ENCODE measurements around the gene LUZP2. TPM values are rescaled to one million over a fixed set of nuclear protein-coding genes. Genes with fewer than 3 reads are reported as not detected.

The LUZP2 gene
- total RNA-seq, 1 experiment from 2014 or later = 0.20 TPM

GRCh38 chr11:25052844-25053243, 556.0 kb downstream of the LUZP2 start:
- DNase-seq (ENCODE audit: extremely low read depth, low read depth) = no peak

GRCh38 chr11:25057861-25058260, 561.0 kb downstream of the LUZP2 start:
- no peak for DNase-seq (ENCODE audit: extremely low read depth, low read depth)

GRCh38 chr11:25065746-25066145, 568.9 kb downstream of the LUZP2 start:
- DNase-seq (ENCODE audit: extremely low read depth, low read depth) = no peak

GRCh38 chr11:25066706-25067105, 569.9 kb downstream of the LUZP2 start:
- DNase-seq (ENCODE audit: extremely low read depth, low read depth) = no peak

GRCh38 chr11:25068451-25068850, 571.6 kb downstream of the LUZP2 start:
- no peak for DNase-seq (ENCODE audit: extremely low read depth, low read depth)

GRCh38 chr11:25094085-25094802, 597.4 kb downstream of the LUZP2 start:
- no peak for DNase-seq (ENCODE audit: extremely low read depth, low read depth)

- no peak for DNase-seq (ENCODE audit: extremely low read depth, low read depth)
Measured at GRCh38 chr11:25119416-25119815, 622.6 kb downstream of the LUZP2 start.

Small RNAs within 50 kb of the gene (small RNA-seq; reads per million reads assigned to genes)
- 0 reads per million in 2 experiments for gene RF00019
